Measurements from ENCODE around the gene SPTLC3. TPM values are rescaled to one million over a fixed set of nuclear protein-coding genes. Genes with fewer than 3 reads are reported as not detected.

SPTLC3 gene
- total and polyA plus RNA-seq, 2 of the 13 experiments (the other 11 are each of a cell fraction or from before 2014, with no cell fraction given), result 20.5 to 95.6 TPM

- TF ChIP-seq ZNF646 (CRISPR knock-in tag; IDR thresholded peaks at IDR 0.05), result peak; percentile 98
- TF ChIP-seq TFDP1 (CRISPR knock-in tag; IDR thresholded peaks at IDR 0.05; ENCODE audit: borderline replicate concordance), result peak; percentile 63; the same call in 1 of the 2 replicates
- peak; percentile 35; the same call in 1 of the 2 replicates for TF ChIP-seq RFXAP (CRISPR knock-in tag; IDR thresholded peaks at IDR 0.05; ENCODE audit: borderline replicate concordance)
- TF ChIP-seq IKZF5 (CRISPR knock-in tag; IDR thresholded peaks at IDR 0.05), result peak; percentile 82; the same call in 1 of the 2 replicates
- no peak for TF ChIP-seq ZNF121 (CRISPR knock-in tag; IDR thresholded peaks at IDR 0.05)
- 0 out of 2 replicates have a peak, but pooled peaks have one; percentile 53 for TF ChIP-seq ZBTB3 (CRISPR knock-in tag; IDR thresholded peaks at IDR 0.05; ENCODE audit: borderline replicate concordance, low read depth)
- no peak for TF ChIP-seq E2F5 (CRISPR knock-in tag; conservative IDR thresholded peaks at IDR 0.05)
- TF ChIP-seq TCF7L2 (IDR thresholded peaks at IDR 0.05; ENCODE audit: low read depth, low read length), result no peak
- peak; percentile 81 for TF ChIP-seq RERE (CRISPR knock-in tag; IDR thresholded peaks at IDR 0.05; ENCODE audit: low read depth)
- TF ChIP-seq NR2F6 (IDR thresholded peaks at IDR 0.05), result peak; percentile 93
- peak; percentile 87 for TF ChIP-seq NR2F6 (CRISPR knock-in tag; IDR thresholded peaks at IDR 0.05)
- no peak for TF ChIP-seq SP4 (CRISPR knock-in tag; IDR thresholded peaks at IDR 0.05)
- peak; percentile 61; the same call in 1 of the 2 replicates for TF ChIP-seq ZNF878 (CRISPR knock-in tag; IDR thresholded peaks at IDR 0.05)
Observed at GRCh38 chr20:12978613-12979495, 29.9 kb upstream of the SPTLC3 start (continued).
